GM10248 (cell line): ENCODE results near the gene PMEL.
"Not testable (repeated sequence)": the region's sequence is repeated elsewhere in the genome, so short reads cannot be mapped to it uniquely, and the experiment has no call there.

Source experiments
- CTCF ChIA-PET: fragments of 300-600 bp; sonication (Branson Sonifier 250); formaldehyde crosslinking; extraction: SDS; loops from one replicate; lab custom pipeline; 2021; ENCODE audit warnings: antibody characterized with exemption; lab: Yijun Ruan, JAX
- POLR2A ChIA-PET: fragments of 350-650 bp; sonication (Branson Sonifier 250); formaldehyde crosslinking; extraction: SDS; loops from one replicate; lab custom pipeline; 2020; ENCODE audit warnings: antibody characterized with exemption; lab: Yijun Ruan, JAX
- DNase-seq: peaks from one replicate; pipeline ENCODE4 v3.0.0; 2012; ENCODE audit errors: extremely low spot score
- CTCF ChIP-seq: IDR thresholded peaks from 2 replicates; pipeline ENCODE4 v1.5.1; 2012; ENCODE audit warnings: mild to moderate bottlenecking, low read depth; ENCODE audit errors: extremely low read depth, missing control alignments, control extremely low read depth

Gene PMEL

GRCh38 chr12:55996715-55997534 lies 31.1 kb upstream of the PMEL start, which contains the start of gene SUOX:
SUOX (plus strand) TSS chr12:55997276; CDS start chr12:56002222, 4,946 bp downstream.
- peak; percentile 98 for DNase-seq
- TF ChIP-seq CTCF: no peak
- ChIA-PET CTCF (interaction anchor here (0.7 to 6.8 kb wide), 42 partner anchors 13 to 438 kb away, joined by 3 to 140 read pairs (median 6); partner anchors contain the start of genes DNAJC14, ESYT1, IKZF4 and ORMDL2), POLR2A (interaction anchor here (0.8 to 2.3 kb wide), 5 partner anchors 10 to 107 kb away, joined by 4 to 11 read pairs (median 5); partner anchors contain the start of genes PA2G4 and RAB5B)

GRCh38 chr12:55996201-55996714 lies 30.4 kb upstream of the PMEL start:
- ChIA-PET POLR2A (interaction anchor here (0.6 to 2.3 kb wide), 5 partner anchors 10 to 225 kb away, joined by 3 to 11 read pairs (median 4); partner anchors contain the start of genes RAB5B and RNF41), CTCF (interaction anchor here (0.7 to 6.8 kb wide), 47 partner anchors 13 to 271 kb away, joined by 3 to 140 read pairs (median 5); partner anchors contain the start of genes CD63, COQ10A, DNAJC14 and ESYT1)
- TF ChIP-seq CTCF: peak; percentile 74
- DNase-seq: peak; percentile 67

GRCh38 chr12:55995366-55995765 lies 29.5 kb upstream of the PMEL start:
- CTCF ChIA-PET: interaction anchor here (0.7 to 6.8 kb wide), 41 partner anchors 12 to 271 kb away, joined by 3 to 140 read pairs (median 6); partner anchors contain the start of genes CD63, COQ10A, DNAJC14 and GDF11
- POLR2A ChIA-PET: interaction anchor here (2.3 kb wide), 1 partner anchor 21 kb away, joined by 11 read pairs; the partner anchor contains the start of gene RAB5B
- no peak for TF ChIP-seq CTCF
- no peak for DNase-seq

GRCh38 chr12:55993230-55993853 lies 27.5 kb upstream of the PMEL start:
- ChIA-PET POLR2A (interaction anchor here (0.8 kb wide), 1 partner anchor 92 kb away, joined by 6 read pairs; no protein-coding TSS in a partner anchor), CTCF (interaction anchor here (1.4 to 4.3 kb wide), 3 partner anchors 10 to 36 kb away, joined by 7 to 140 read pairs (median 9); partner anchors contain the start of gene RAB5B)
- no peak for DNase-seq
- TF ChIP-seq CTCF: no peak

GRCh38 chr12:55991110-55991509 lies 25.3 kb upstream of the PMEL start:
- no peak for DNase-seq
- TF ChIP-seq CTCF: no peak
- ChIA-PET POLR2A (interaction anchor here (1.7 kb wide), 1 partner anchor 17 kb away, joined by 4 read pairs; the partner anchor contains the start of gene RAB5B), CTCF (interaction anchor here (1.0 to 1.8 kb wide), 7 partner anchors 9 to 253 kb away, joined by 4 to 10 read pairs (median 5); partner anchors contain the start of genes IKZF4 and RAB5B)

GRCh38 chr12:55985976-55986375 lies 20.1 kb upstream of the PMEL start:
- POLR2A ChIA-PET: interaction anchor here (1.0 to 1.6 kb wide), 2 partner anchors 11 to 12 kb away, joined by 5 to 6 read pairs; partner anchors contain the start of genes RAB5B and SUOX
- DNase-seq: not testable (repeated sequence)
- CTCF ChIA-PET: interaction anchor here (1.0 to 9.1 kb wide), 5 partner anchors 9 to 168 kb away, joined by 3 to 140 read pairs (median 4); partner anchors contain the start of genes ORMDL2, SARNP and SUOX
